Left lung (tissue), 10 donors: ENCODE results near the gene PIGW. TPM values are rescaled to one million over a fixed set of nuclear protein-coding genes. Genes with fewer than 3 reads are reported as not detected.

Experiments used
- ATAC-seq: fragments of 200-7000 bp; cut with Tn5 transposase; one replicate; pipeline ENCODE4 v1.9.1; 2020; ENCODE audit warnings: moderate library complexity
- DNase-seq, 4 donors: peaks; one replicate each; pipeline ENCODE4 v3.0.0-alpha.2; 2013 to 2020
- H3K27ac ChIP-seq, 2 donors: fragments of 200-600 bp; sonication (generic) in 1 of 2; one replicate each; pipeline versions ENCODE4 v1.5.0 to v1.8.0; 2020 to 2021
- H3K27me3 ChIP-seq, 2 donors: fragments of 200-600 bp; sonication (generic) in 1 of 2; one replicate each; pipeline versions ENCODE4 v1.5.0 to v1.8.0; 2020 to 2021
- H3K36me3 ChIP-seq, 2 donors: fragments of 200-600 bp; sonication (generic) in 1 of 2; one replicate each; pipeline versions ENCODE4 v1.5.0 to v1.8.0; 2020 to 2021
- H3K4me1 ChIP-seq, 2 donors: fragments of 200-600 bp; one replicate each; pipeline ENCODE4 v1.8.0; 2021
- H3K4me3 ChIP-seq, 2 donors: fragments of 200-600 bp; sonication (generic) in 1 of 2; one replicate each; pipeline versions ENCODE4 v1.5.0 to v1.8.0; 2020 to 2021; ENCODE audit warnings: mild to moderate bottlenecking in 1 of 2
- H3K9me3 ChIP-seq, 2 donors: fragments of 200-600 bp; sonication (generic) in 1 of 2; one replicate each; pipeline versions ENCODE4 v1.5.0 to v1.8.0; 2020 to 2021
- intact Hi-C, 2 donors: fragments of 100-400 bp; cut with DNase I; formaldehyde crosslinking; loops; one replicate each; pipeline versions ENCODE4 v1.11.2 to v1.14.2; 2022
- polyA plus RNA-seq, 6 donors: library from polyadenylated mRNA; unstranded; fragments of 120-200 nt; gene quantifications; one replicate each; pipeline ENCODE4 v1.2.1, GENCODE V29; 2013; ENCODE audit not compliant: insufficient read length in 6 of 6
- total RNA-seq, 2 donors: library from RNA; stranded (reverse); fragmentation: NEBNext Ultra II Directional; extraction: Animal tissue kit (Norgen Biotek cat#: 25700); gene quantifications; one replicate each; pipeline ENCODE4 v1.2.1, GENCODE V29; 2021
- TF ChIP-seq, protein P1 (sequence below), 2 donors: fragments of 200-600 bp; sonication (generic) in 1 of 2; IDR thresholded peaks; one replicate each; pipeline versions ENCODE4 v1.5.0 to v1.8.0; 2021; ENCODE audit warnings: antibody characterized with exemption in 2 of 2
- donor health status: DM: no; HTN: yes; CAD: no.
- donor health status: DM: no; HTN: no; CAD: no.

Gene PIGW
- total and polyA plus RNA-seq, 8 donors, result 5.9 to 20.1 (median 8.9) TPM

DNA sequence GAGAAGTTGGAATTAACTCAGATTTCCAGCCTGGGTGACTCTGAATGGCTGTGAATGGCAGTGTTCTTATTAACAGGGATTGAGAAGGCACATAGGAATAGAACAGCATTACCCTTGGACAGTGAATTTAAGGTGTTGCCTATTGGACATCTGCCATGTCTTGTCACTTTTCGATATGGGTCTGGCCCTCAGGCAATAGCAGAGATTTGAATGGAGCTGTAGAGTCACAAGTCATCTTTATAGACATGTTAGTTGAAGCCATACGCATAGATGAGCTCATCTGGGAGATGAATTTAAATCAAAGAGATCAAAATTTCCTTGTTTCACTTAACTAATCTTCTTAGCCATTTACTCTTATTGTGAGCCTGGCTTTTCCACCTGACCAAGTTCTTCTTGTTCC, 42.0 kb downstream of the PIGW start:
- peaks cover 12 to 88% of the 10 kb centered on the region in 2 donors for H3K36me3 ChIP-seq
- DNase-seq (no peak), ATAC-seq (no peak)
- H3K27ac ChIP-seq, result no peak overlapping the region
- H3K27me3 ChIP-seq, result no peaks in the 10 kb centered on the region
- TF ChIP-seq, protein P1, sequence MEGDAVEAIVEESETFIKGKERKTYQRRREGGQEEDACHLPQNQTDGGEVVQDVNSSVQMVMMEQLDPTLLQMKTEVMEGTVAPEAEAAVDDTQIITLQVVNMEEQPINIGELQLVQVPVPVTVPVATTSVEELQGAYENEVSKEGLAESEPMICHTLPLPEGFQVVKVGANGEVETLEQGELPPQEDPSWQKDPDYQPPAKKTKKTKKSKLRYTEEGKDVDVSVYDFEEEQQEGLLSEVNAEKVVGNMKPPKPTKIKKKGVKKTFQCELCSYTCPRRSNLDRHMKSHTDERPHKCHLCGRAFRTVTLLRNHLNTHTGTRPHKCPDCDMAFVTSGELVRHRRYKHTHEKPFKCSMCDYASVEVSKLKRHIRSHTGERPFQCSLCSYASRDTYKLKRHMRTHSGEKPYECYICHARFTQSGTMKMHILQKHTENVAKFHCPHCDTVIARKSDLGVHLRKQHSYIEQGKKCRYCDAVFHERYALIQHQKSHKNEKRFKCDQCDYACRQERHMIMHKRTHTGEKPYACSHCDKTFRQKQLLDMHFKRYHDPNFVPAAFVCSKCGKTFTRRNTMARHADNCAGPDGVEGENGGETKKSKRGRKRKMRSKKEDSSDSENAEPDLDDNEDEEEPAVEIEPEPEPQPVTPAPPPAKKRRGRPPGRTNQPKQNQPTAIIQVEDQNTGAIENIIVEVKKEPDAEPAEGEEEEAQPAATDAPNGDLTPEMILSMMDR (IDR thresholded peaks at IDR 0.05), result no peak
- no peaks in the 10 kb centered on the region for H3K9me3 ChIP-seq
- H3K4me3 ChIP-seq, result no peak overlapping the region
- no peaks in the 10 kb centered on the region for H3K4me1 ChIP-seq
- intact Hi-C loops, result no loop called here

DNA sequence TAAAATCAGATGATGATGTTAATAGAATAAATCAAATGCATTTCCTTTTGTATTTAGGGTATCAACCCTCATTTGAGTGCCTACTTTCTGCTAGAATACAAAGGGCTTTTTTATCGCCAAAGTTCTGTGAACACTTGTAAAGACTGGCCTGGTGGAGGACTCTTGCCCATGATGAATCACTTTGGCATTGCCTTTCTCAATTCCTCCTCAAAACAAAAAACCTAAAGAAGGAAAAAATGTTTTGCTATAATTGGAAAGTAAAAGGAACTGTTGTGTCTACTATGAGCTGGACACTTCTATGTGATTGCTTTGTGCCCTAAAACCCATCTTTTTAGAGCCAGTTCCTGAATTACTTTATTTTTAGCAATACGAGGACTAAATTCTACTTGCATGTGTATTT, 43.9 kb downstream of the PIGW start:
- ATAC-seq (no peak), DNase-seq (no peak)
- intact Hi-C loops, result no loop called here
- no peaks in the 10 kb centered on the region for H3K4me1 ChIP-seq
- no peaks in the 10 kb centered on the region for H3K27me3 ChIP-seq
- H3K36me3 ChIP-seq, result peaks cover 12 to 88% of the 10 kb centered on the region in 2 donors
- H3K9me3 ChIP-seq, result no peaks in the 10 kb centered on the region
- H3K4me3 ChIP-seq, result no peak overlapping the region
- TF ChIP-seq, protein P1 (IDR thresholded peaks at IDR 0.05), result no peak
- no peak overlapping the region for H3K27ac ChIP-seq

DNA sequence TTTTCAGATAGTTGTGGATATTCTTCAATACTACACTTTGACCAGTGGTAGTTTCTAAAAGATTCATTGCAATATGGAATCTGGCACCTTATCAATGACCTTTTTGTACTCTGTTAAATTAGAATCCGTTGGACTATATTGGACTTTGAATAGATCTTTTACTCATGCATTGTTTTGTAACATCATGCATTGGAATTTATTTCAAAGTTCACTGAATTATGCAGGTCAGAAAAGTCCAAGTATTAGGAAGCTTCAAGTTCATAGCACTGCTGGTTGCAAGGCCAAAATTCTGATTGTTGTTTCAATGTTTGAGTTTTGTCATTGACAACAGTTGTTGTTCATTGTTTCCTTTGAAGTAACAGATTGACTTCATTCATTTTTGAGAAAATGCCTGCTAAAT, 49.0 kb downstream of the PIGW start:
- no peak overlapping the region for H3K4me3 ChIP-seq
- H3K36me3 ChIP-seq, result peaks cover 10 to 100% of the 10 kb centered on the region in 2 donors
- TF ChIP-seq, protein P1 (IDR thresholded peaks at IDR 0.05), result no peak
- no peaks in the 10 kb centered on the region for H3K9me3 ChIP-seq
- intact Hi-C loops, result no loop called here
- H3K27ac ChIP-seq, result no peak overlapping the region
- DNase-seq (no peak), ATAC-seq (no peak)
- H3K27me3 ChIP-seq, result no peaks in the 10 kb centered on the region
- no peaks in the 10 kb centered on the region for H3K4me1 ChIP-seq

DNA sequence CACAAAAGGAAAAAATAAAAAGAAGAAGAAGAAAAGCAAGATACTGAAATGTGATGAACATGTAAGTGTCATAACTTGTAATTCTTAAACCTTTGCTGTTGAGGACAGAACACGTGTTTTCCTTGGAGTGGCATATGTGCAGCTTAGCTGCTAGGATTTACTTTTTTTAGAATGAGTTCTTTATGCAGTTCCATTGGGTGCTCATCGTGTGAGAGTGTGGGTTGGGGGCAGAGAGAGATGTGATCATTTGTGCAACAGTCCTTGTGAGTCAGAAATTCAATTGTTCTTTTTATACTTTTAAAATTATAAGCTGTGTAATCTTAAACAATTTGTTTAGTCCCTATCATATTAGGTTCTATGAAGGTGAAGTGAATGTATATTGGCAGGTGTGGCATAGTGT, 51.4 kb downstream of the PIGW start:
- H3K4me1 ChIP-seq, result peaks cover 0 to 4% of the 10 kb centered on the region in 2 donors
- intact Hi-C loops, result loop anchor here in 1 of 2 donors (2.0 kb wide), 1 partner anchor 29 kb away; no protein-coding TSS in a partner anchor
- H3K27ac ChIP-seq, result no peak overlapping the region
- no peak overlapping the region for H3K4me3 ChIP-seq
- DNase-seq, result no peak
- no peaks in the 10 kb centered on the region for H3K9me3 ChIP-seq
- no peaks in the 10 kb centered on the region for H3K27me3 ChIP-seq
- no peak for ATAC-seq
- peaks cover 3 to 87% of the 10 kb centered on the region in 2 donors for H3K36me3 ChIP-seq
- TF ChIP-seq, protein P1 (IDR thresholded peaks at IDR 0.05), result no peak

Other genes starting within 250 kb of the PIGW start
- gene TBC1D3G, start 211.1 kb upstream of the PIGW start, total RNA-seq, result not detected
- not detected for gene TBC1D3G, start 211.1 kb upstream of the PIGW start, polyA plus RNA-seq
- gene TBC1D3H, start 146.6 kb upstream of the PIGW start, total RNA-seq, result not detected
- 10 to 100 TPM in 1 of 6 donors, not detected in 5; 14.3 TPM for gene TBC1D3H, start 146.6 kb upstream of the PIGW start, polyA plus RNA-seq
- 10 to 100 TPM; 24.7 to 25.7 TPM for gene ZNHIT3, start 48.3 kb upstream of the PIGW start, total RNA-seq
- 10 to 100 TPM; 52.5 to 65.1 (median 58.8) TPM for gene ZNHIT3, start 48.3 kb upstream of the PIGW start, polyA plus RNA-seq
- 10 to 100 TPM; 51.0 to 80.8 TPM for gene MYO19, start 119 bp upstream of the PIGW start, total RNA-seq
- gene MYO19, start 119 bp upstream of the PIGW start, polyA plus RNA-seq, result 10 to 100 TPM; 45.7 to 56.1 (median 50.2) TPM
- gene GGNBP2, start 9.9 kb downstream of the PIGW start, total RNA-seq, result 10 to 100 TPM; 64.7 to 75.3 TPM
- gene GGNBP2, start 9.9 kb downstream of the PIGW start, polyA plus RNA-seq, result 100 to 1,000 TPM in 2 of 6 donors, 10 to 100 TPM in 4; 87.5 to 106 (median 97.7) TPM
- 10 to 100 TPM in 1 of 2 donors, 1 to 10 TPM in 1; 9.3 to 12.7 TPM for gene DHRS11, start 56.9 kb downstream of the PIGW start, total RNA-seq
- 10 to 100 TPM; 10.2 to 13.7 (median 12.9) TPM for gene DHRS11, start 56.9 kb downstream of the PIGW start, polyA plus RNA-seq
- 1 to 10 TPM; 5.2 to 6.4 TPM for gene MRM1, start 66.6 kb downstream of the PIGW start, total RNA-seq
- gene MRM1, start 66.6 kb downstream of the PIGW start, polyA plus RNA-seq, result 1 to 10 TPM; 3.1 to 5.2 (median 4.4) TPM